Measurements from ENCODE around the gene OR51B2.
"Not testable (repeated sequence)": the region's sequence is repeated elsewhere in the genome, so short reads cannot be mapped to it uniquely, and the experiment has no call there.

The OR51B2 gene

DNA sequence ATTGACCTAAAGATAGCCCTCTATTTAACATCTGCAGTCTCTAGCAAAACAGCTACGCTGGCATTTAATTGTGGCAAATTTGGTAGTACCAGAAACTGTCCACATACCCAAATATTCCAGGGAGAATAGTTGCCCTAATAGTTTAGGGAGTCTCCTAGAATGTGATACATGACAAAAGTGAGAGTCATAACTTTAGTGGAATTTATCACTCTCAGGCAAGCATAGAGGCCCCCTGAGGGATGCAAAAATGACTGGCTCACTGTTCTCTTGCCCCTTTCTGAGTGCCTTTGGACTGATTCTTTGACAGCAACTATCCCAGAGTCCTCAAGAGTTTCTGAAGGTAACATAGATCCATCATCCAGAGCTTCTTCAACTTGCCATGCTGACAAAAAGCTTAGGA, 20.1 kb downstream of the OR51B2 start:
- no peak overlapping the region for H3K27ac ChIP-seq
- no peak for TF ChIP-seq ZFX (IDR thresholded peaks at IDR 0.05)
- no peak for TF ChIP-seq CTCF (conservative IDR thresholded peaks at IDR 0.05)

GRCh38 chr11:5303626-5304025, 20.5 kb downstream of the OR51B2 start:
- no peak for TF ChIP-seq ZFX (IDR thresholded peaks at IDR 0.05)
- TF ChIP-seq CTCF (conservative IDR thresholded peaks at IDR 0.05): no peak
- no peak overlapping the region for H3K27ac ChIP-seq

DNA sequence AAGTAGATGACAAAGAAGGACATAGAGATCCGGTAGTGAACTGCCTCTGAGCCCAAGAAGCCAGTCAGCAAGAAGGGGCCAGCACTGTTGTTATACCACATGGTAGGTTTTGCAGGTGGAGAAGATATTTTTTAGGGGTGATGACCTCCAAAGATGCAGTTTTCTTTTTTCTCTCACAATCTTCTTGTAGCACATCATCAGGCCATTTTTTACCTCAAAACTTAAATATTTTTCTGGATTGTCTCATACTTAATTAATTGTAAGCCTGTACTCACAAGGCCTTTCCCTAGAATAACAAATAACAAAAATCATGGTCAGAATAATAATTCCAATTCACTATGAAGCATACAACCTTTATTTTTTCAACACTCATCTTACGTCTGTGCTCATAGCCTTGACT, 22.3 kb downstream of the OR51B2 start, which contains the start of gene OR51B4:
TSS of gene OR51B4 (minus strand) at position 101 of the 400 bp plus-strand sequence. CDS start at position 101, 0 bp downstream.
- TF ChIP-seq CTCF (conservative IDR thresholded peaks at IDR 0.05) (no peak), ZFX (IDR thresholded peaks at IDR 0.05) (no peak)

DNA sequence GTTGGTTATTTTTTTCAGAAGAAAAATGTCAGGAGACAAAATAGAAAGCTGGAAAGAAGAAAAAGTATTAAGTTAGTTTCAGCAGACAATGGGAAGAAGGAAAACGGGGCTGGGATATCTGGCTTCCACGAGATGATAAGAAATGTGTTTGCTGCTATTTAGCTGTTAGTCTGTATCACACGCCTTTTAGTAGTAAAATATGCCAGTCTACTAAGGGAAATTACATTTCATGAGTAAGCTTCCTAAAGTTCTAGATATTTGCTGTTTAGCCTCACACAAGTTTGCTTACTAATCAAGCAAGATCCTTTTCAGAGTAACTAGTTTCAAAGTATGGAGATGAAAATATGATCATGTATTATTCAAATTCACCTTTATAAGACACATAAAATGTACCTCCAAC, 23.8 kb downstream of the OR51B2 start:
- no peak for TF ChIP-seq CTCF (conservative IDR thresholded peaks at IDR 0.05)
- no peak for TF ChIP-seq ZFX (IDR thresholded peaks at IDR 0.05)
- H3K27ac ChIP-seq: no peak overlapping the region

More for the DNA sequence above, 22.3 kb downstream of the OR51B2 start, which contains the start of gene OR51B4:
- no peak within 1 kb of the TSS for H3K27ac ChIP-seq

GRCh38 chr11:5298451-5298850, 25.6 kb downstream of the OR51B2 start:
- H3K27ac ChIP-seq: no peak overlapping the region

DNA sequence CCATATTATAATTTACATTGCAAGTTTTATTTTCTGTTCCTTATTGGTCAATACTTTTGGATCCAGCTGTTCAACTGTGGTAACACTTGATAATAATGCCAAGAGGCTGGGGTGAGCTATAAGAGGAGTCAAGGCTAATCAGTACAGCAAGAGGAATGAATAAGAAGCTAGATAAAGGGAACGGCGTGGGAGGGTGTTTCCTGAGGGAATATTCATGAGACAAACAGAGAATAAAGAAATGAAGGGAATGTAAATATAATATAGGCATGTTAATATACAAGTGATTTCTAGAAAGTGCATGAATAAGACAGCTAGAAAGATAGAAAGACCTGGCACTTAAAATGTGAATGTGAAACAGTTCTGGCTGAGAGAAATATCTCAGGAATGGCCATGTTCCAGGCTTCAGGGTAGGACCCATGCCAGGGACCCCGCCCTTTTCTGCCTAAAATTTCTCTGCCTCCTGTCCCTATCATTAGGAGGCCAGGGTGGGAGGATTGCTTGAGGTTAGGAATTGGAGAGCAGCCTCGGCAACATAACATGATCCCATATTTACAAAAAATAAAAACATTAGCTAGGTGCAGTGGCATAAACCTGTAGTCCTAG, 26.3 kb downstream of the OR51B2 start:
- TF ChIP-seq CTCF (conservative IDR thresholded peaks at IDR 0.05): no peak
- TF ChIP-seq ZFX (IDR thresholded peaks at IDR 0.05): no peak
- H3K27ac ChIP-seq: no peak overlapping the region

More at GRCh38 chr11:5298451-5298850, 25.6 kb downstream of the OR51B2 start:
- TF ChIP-seq CTCF (conservative IDR thresholded peaks at IDR 0.05) (no peak), ZFX (IDR thresholded peaks at IDR 0.05) (no peak)

DNA sequence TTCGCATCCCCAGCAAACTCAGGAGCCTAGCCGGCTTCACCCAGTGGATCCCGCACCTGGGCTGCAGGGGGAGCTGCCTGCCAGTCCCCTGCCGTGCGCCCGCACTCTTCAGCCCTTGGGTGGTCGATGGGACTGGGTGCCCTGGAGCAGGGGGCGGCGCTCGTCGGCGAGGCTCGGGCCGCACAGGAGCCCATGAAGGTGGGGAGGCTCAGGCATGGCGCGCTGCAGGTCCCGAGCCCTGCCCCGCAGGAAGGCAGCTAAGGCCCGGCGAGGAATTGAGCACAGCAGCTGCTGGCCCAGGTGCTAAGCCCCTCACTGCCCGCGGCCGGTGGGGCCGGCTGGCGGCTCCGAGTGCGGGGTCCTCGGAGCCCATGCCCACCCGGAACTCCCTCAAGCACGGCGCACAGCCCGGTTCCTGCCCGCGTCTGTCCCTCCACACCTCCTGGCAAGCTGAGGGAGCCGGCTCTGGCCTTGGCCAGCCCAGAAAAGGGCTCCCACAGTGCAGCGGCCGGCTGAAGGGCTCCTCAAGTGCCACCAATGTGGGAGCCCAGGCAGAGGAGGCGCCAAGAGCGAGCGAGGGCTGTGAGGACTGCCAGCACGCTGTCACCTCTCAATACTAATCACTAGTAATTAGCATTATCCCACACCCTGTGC, 29.6 kb downstream of the OR51B2 start:
- H3K27ac ChIP-seq: not testable (repeated sequence)

DNA sequence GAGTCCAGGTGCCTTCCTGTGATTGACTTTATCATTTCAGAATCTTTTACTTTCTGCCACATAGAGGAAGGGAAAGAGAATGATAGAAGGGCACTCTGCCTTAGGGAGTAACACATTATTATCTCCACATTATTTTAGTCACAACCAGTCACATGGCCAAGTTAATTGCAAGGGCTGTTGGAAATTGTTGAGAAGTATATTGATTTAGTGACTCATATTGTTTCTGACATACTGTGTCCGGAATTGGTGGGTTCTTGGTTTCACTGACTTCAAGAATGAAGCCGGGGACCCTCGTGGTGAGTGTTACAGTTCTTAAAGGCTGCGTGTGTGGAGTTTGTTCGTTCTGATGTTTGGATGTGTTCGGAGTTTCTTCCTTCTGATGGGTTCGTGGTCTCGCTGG, 31.1 kb downstream of the OR51B2 start:
- H3K27ac ChIP-seq: no peak overlapping the region
- TF ChIP-seq ZFX (IDR thresholded peaks at IDR 0.05) (no peak), CTCF (conservative IDR thresholded peaks at IDR 0.05) (no peak)

Measured in C4-2B (cell line).